Fibroblast of mammary gland (primary cell): ENCODE measurements around the gene NR1H2.

Experiments
- DNase-seq: peaks from one replicate; pipeline ENCODE4 v3.0.0-alpha.2; 2010; ENCODE audit warnings: low read depth
- H3K4me3 ChIP-seq: 2 replicates; pipeline ENCODE4 v1.5.1; 2011; ENCODE audit warnings: low read depth, mild to moderate bottlenecking, low read length, moderate library complexity; ENCODE audit not compliant: control insufficient read depth
- TF ChIP-seq, protein P1 (sequence below): conservative IDR thresholded peaks from 2 replicates; pipeline ENCODE4 v1.5.1; 2011; ENCODE audit warnings: low read depth, low read length, inconsistent platforms; ENCODE audit not compliant: control insufficient read depth, insufficient read depth

NR1H2 gene

DNA sequence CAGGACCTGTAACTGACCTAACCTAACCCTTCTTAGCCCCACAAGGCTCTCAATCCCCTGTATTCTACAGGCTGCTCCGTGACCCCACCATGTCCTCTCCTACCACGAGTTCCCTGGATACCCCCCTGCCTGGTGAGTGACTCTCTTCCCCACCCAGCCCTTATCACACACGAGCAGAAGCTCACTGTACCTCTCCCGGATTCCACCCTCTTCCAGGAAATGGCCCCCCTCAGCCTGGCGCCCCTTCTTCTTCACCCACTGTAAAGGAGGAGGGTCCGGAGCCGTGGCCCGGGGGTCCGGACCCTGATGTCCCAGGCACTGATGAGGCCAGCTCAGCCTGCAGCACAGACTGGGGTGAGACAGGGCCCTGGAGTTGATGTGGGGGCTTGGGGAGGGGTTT lies 1.3 kb downstream of the NR1H2 start:
- H3K4me3 ChIP-seq = no peak overlapping the region
- DNase-seq = no peak
- TF ChIP-seq, protein P1, sequence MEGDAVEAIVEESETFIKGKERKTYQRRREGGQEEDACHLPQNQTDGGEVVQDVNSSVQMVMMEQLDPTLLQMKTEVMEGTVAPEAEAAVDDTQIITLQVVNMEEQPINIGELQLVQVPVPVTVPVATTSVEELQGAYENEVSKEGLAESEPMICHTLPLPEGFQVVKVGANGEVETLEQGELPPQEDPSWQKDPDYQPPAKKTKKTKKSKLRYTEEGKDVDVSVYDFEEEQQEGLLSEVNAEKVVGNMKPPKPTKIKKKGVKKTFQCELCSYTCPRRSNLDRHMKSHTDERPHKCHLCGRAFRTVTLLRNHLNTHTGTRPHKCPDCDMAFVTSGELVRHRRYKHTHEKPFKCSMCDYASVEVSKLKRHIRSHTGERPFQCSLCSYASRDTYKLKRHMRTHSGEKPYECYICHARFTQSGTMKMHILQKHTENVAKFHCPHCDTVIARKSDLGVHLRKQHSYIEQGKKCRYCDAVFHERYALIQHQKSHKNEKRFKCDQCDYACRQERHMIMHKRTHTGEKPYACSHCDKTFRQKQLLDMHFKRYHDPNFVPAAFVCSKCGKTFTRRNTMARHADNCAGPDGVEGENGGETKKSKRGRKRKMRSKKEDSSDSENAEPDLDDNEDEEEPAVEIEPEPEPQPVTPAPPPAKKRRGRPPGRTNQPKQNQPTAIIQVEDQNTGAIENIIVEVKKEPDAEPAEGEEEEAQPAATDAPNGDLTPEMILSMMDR = no peak

DNA sequence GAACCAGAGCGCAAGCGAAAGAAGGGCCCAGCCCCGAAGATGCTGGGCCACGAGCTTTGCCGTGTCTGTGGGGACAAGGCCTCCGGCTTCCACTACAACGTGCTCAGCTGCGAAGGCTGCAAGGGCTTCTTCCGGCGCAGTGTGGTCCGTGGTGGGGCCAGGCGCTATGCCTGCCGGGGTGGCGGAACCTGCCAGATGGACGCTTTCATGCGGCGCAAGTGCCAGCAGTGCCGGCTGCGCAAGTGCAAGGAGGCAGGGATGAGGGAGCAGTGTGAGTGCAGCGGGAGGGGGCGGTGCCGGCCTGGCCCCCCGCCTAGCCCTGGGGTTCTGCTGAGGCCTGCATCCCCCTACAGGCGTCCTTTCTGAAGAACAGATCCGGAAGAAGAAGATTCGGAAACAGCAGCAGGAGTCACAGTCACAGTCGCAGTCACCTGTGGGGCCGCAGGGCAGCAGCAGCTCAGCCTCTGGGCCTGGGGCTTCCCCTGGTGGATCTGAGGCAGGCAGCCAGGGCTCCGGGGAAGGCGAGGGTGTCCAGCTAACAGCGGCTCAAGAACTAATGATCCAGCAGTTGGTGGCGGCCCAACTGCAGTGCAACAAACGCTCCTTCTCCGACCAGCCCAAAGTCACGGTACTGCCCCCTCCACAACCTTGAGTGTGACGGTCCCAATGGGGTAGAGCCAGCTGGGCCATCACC lies 2.1 kb downstream of the NR1H2 start:
- TF ChIP-seq, protein P1 = no peak
- no peak for DNase-seq
- no peak overlapping the region for H3K4me3 ChIP-seq

GRCh38 chr19:50378863-50379236 lies 2.6 kb downstream of the NR1H2 start:
- TF ChIP-seq, protein P1 = no peak
- no peak overlapping the region for H3K4me3 ChIP-seq
- DNase-seq = no peak

GRCh38 chr19:50379602-50380001 lies 3.3 kb downstream of the NR1H2 start:
- DNase-seq = no peak
- no peak overlapping the region for H3K4me3 ChIP-seq
- TF ChIP-seq, protein P1 = no peak

GRCh38 chr19:50380137-50380536 lies 3.9 kb downstream of the NR1H2 start:
- TF ChIP-seq, protein P1 = no peak
- DNase-seq = peak; percentile 37
- H3K4me3 ChIP-seq = no peak overlapping the region

DNA sequence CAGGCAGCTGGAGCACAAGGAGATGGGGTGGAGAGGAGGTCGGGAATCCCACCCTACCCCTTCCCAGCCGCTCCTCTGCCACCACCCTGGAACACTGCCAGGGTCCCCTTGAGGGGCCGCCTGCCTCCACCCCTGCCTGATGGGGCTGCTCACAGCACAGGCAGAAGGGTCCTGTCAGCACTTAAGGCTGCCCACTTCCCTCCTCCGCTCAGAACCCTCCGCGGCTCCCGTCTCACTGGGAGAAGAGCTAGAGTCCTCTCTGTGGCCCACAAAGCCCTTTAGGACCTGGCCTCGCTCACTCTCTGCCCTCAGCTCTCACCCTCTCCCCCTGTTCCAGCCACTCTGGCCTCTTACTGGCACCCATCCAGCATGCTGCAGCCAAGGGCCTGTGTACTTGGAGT lies 4.5 kb downstream of the NR1H2 start:
- no peak for DNase-seq
- no peak overlapping the region for H3K4me3 ChIP-seq
- TF ChIP-seq, protein P1 = no peak
